PFSK-1 (cell line): ENCODE results near the gene ZFP62.

Experiments used
- POLR2AphosphoS5 ChIP-seq: IDR thresholded peaks from 2 replicates; pipeline ENCODE4 v1.6.1; 2012; ENCODE audit warnings: low read depth, mild to moderate bottlenecking, control low read depth, low read length, moderate library complexity
- SIN3A ChIP-seq: IDR thresholded peaks from 2 replicates; pipeline ENCODE4 v1.6.1; 2012; ENCODE audit warnings: mild to moderate bottlenecking, low read length, moderate library complexity, borderline replicate concordance; ENCODE audit not compliant: insufficient read depth
- TAF1 ChIP-seq: IDR thresholded peaks from 2 replicates; pipeline ENCODE4 v1.6.1; 2012; ENCODE audit warnings: low read length, control low read depth, borderline replicate concordance; ENCODE audit not compliant: insufficient read depth

GRCh38 chr5:180865981-180866695 lies 5.1 kb upstream of the ZFP62 start:
- TF ChIP-seq TAF1 = no peak
- TF ChIP-seq POLR2AphosphoS5 = no peak
- TF ChIP-seq SIN3A = no peak
